Activated CD4-positive, CD25-positive, alpha-beta regulatory T cell (primary cell): ENCODE measurements around the gene CPLANE2.

Experiments used
- DNase-seq, 4 experiments: peaks; one replicate each; lab custom pipeline; 2025; lab: John Stamatoyannopoulos, UW

Gene CPLANE2

GRCh38 chr1:16187748-16188401, 49.1 kb downstream of the CPLANE2 start:
- DNase-seq, result peak; percentile 52 to 66 (median 62)

- no peak for DNase-seq
Measured at GRCh38 chr1:16186655-16187235, 50.2 kb downstream of the CPLANE2 start.

- no peak for DNase-seq
Measured at GRCh38 chr1:16184557-16185303, 52.3 kb downstream of the CPLANE2 start.

- DNase-seq, result no peak
Measured at GRCh38 chr1:16183765-16184556, 53.0 kb downstream of the CPLANE2 start.

- DNase-seq, result no peak
Measured at GRCh38 chr1:16183179-16183578, 53.8 kb downstream of the CPLANE2 start.

GRCh38 chr1:16181887-16182719, 54.9 kb downstream of the CPLANE2 start:
- DNase-seq, result no peak
